H9 (cell line): ENCODE measurements around the gene KY. TPM values are rescaled to one million over a fixed set of nuclear protein-coding genes. Genes with fewer than 3 reads are reported as not detected.

Experiments used
- DNase-seq: peaks from one replicate; pipeline ENCODE4 v3.0.0-alpha.2; 2017
- H2AFZ ChIP-seq: one replicate; pipeline ENCODE4 v1.6.1; 2013; ENCODE audit warnings: mild to moderate bottlenecking, low read length, control low read depth, moderate library complexity
- H2AK5ac ChIP-seq: 2 replicates; pipeline ENCODE4 v1.6.1; 2013; ENCODE audit warnings: low read length, control low read depth, mixed read lengths; ENCODE audit not compliant: insufficient read length
- H2BK120ac ChIP-seq: one replicate; pipeline ENCODE4 v1.6.1; 2013; ENCODE audit warnings: low read depth, mild to moderate bottlenecking, low read length, control low read depth, inconsistent platforms; ENCODE audit not compliant: poor library complexity, severe bottlenecking
- H2BK12ac ChIP-seq: 2 replicates; pipeline ENCODE4 v1.6.1; 2013; ENCODE audit warnings: low read length, control low read depth, mixed read lengths, low read depth; ENCODE audit not compliant: insufficient read length
- H2BK15ac ChIP-seq: 2 replicates; pipeline ENCODE4 v1.6.1; 2013; ENCODE audit warnings: low read depth, low read length, control low read depth
- H2BK20ac ChIP-seq: one replicate; pipeline ENCODE4 v1.6.1; 2013; ENCODE audit warnings: low read depth, mild to moderate bottlenecking, low read length, control low read depth, inconsistent platforms; ENCODE audit not compliant: poor library complexity, severe bottlenecking
- H2BK5ac ChIP-seq: 2 replicates; pipeline ENCODE4 v1.6.1; 2013; ENCODE audit warnings: low read length, control low read depth, mixed read lengths; ENCODE audit not compliant: insufficient read length
- H3K14ac ChIP-seq: 2 replicates; pipeline ENCODE4 v1.6.1; 2013; ENCODE audit warnings: low read length, control low read depth; ENCODE audit not compliant: insufficient read depth
- H3K18ac ChIP-seq: 2 replicates; pipeline ENCODE4 v1.6.1; 2013; ENCODE audit warnings: low read depth, mild to moderate bottlenecking, mixed read lengths, low read length, control low read depth; ENCODE audit not compliant: insufficient read length
- H3K23ac ChIP-seq: 2 replicates; pipeline ENCODE4 v1.6.1; 2013; ENCODE audit warnings: low read length, control low read depth, mixed read lengths, low read depth; ENCODE audit not compliant: insufficient read length
- H3K23me2 ChIP-seq: 2 replicates; pipeline ENCODE4 v1.6.1; 2013; ENCODE audit warnings: low read depth, mild to moderate bottlenecking, mixed read lengths, low read length, control low read depth; ENCODE audit not compliant: insufficient read length, poor library complexity, severe bottlenecking
- H3K27ac ChIP-seq: 2 replicates; pipeline ENCODE4 v1.5.1; 2013; ENCODE audit warnings: low read length, control low read depth, mixed read lengths, low read depth; ENCODE audit not compliant: insufficient read length
- H3K27me3 ChIP-seq: 2 replicates; pipeline ENCODE4 v1.6.1; 2013; ENCODE audit warnings: low read length, control low read depth, inconsistent platforms; ENCODE audit not compliant: insufficient read depth
- H3K4ac ChIP-seq: 2 replicates; pipeline ENCODE4 v1.6.1; 2013; ENCODE audit warnings: low read depth, mild to moderate bottlenecking, control low read depth, inconsistent platforms, low read length, moderate library complexity
- H3K4me1 ChIP-seq: 2 replicates; pipeline ENCODE4 v1.6.1; 2013; ENCODE audit warnings: low read length, control low read depth, inconsistent platforms; ENCODE audit not compliant: insufficient read depth
- H3K4me2 ChIP-seq: 2 replicates; pipeline ENCODE4 v1.6.1; 2013; ENCODE audit warnings: low read length, control low read depth, mixed read lengths; ENCODE audit not compliant: insufficient read length, insufficient read depth
- H3K56ac ChIP-seq: 2 replicates; pipeline ENCODE4 v1.6.1; 2013; ENCODE audit warnings: low read depth, mild to moderate bottlenecking, mixed read lengths, low read length, control low read depth; ENCODE audit not compliant: insufficient read length
- H3K79me1 ChIP-seq: 2 replicates; pipeline ENCODE4 v1.6.1; 2013; ENCODE audit warnings: low read depth, mild to moderate bottlenecking, moderate library complexity, low read length, control low read depth, inconsistent platforms; ENCODE audit not compliant: insufficient read depth, poor library complexity, severe bottlenecking
- H3K79me2 ChIP-seq: 2 replicates; pipeline ENCODE4 v1.6.1; 2013; ENCODE audit warnings: low read length, control low read depth, inconsistent platforms; ENCODE audit not compliant: insufficient read depth
- H3K9ac ChIP-seq: 2 replicates; pipeline ENCODE4 v1.6.1; 2013; ENCODE audit warnings: low read length, control low read depth, mixed read lengths; ENCODE audit not compliant: insufficient read length; ENCODE audit errors: extremely low read depth
- H3K9me3 ChIP-seq: one replicate; pipeline ENCODE4 v1.6.1; 2013; ENCODE audit warnings: low read depth, low read length, inconsistent platforms; ENCODE audit not compliant: control insufficient read depth
- H3T11ph ChIP-seq: one replicate; pipeline ENCODE4 v1.6.1; 2013; ENCODE audit warnings: mild to moderate bottlenecking, low read length, control low read depth, inconsistent platforms
- H4K20me1 ChIP-seq: one replicate; pipeline ENCODE4 v1.6.1; 2013; ENCODE audit not compliant: control insufficient read depth, insufficient read length, insufficient read depth
- H4K5ac ChIP-seq: 2 replicates; pipeline ENCODE4 v1.6.1; 2013; ENCODE audit warnings: low read depth, mild to moderate bottlenecking, mixed read lengths, low read length, control low read depth; ENCODE audit not compliant: insufficient read length
- H4K8ac ChIP-seq: replicated peaks from 2 replicates; pipeline ENCODE4 v1.6.1; 2013; ENCODE audit warnings: low read length, control low read depth, mixed read lengths, low read depth; ENCODE audit not compliant: insufficient read length
- H4K91ac ChIP-seq: 2 replicates; pipeline ENCODE4 v1.6.1; 2013; ENCODE audit warnings: low read depth, mild to moderate bottlenecking, moderate library complexity, mixed read lengths, low read length, control low read depth; ENCODE audit not compliant: insufficient read length
- H3K27ac Mint-ChIP-seq, 3 experiments: 2 replicates in 2 of 3; 3 replicates in 1 of 3; pipeline ENCODE4 v1.8.0; 2020 to 2021; ENCODE audit warnings: mixed read lengths in 3 of 3, mild to moderate bottlenecking in 1 of 3, moderate library complexity in 1 of 3
- H3K27me3 Mint-ChIP-seq: 2 replicates; pipeline ENCODE4 v1.8.0; 2021; ENCODE audit warnings: low read depth, mild to moderate bottlenecking, moderate library complexity, mixed read lengths
- H3K36me3 Mint-ChIP-seq, 3 experiments: 2 replicates in 2 of 3; 3 replicates in 1 of 3; pipeline ENCODE4 v1.8.0; 2020 to 2021; ENCODE audit warnings: low read depth in 3 of 3, mixed read lengths in 3 of 3; ENCODE audit not compliant: insufficient read depth in 1 of 3
- H3K4me1 Mint-ChIP-seq, 2 experiments: 2 replicates each; pipeline ENCODE4 v1.8.0; 2020; ENCODE audit warnings: mixed read lengths in 2 of 2
- H3K4me3 Mint-ChIP-seq, 2 experiments: 2 replicates in 1 of 2; 3 replicates in 1 of 2; pipeline ENCODE4 v1.8.0; 2020 to 2021; ENCODE audit warnings: mild to moderate bottlenecking in 2 of 2, mixed read lengths in 2 of 2, moderate library complexity in 1 of 2
- H3K9me3 Mint-ChIP-seq, 2 experiments: 2 replicates in 1 of 2; 3 replicates in 1 of 2; pipeline ENCODE4 v1.8.0; 2020; ENCODE audit warnings: mild to moderate bottlenecking in 2 of 2, mixed read lengths in 2 of 2, moderate library complexity in 1 of 2
- CTCF ChIP-seq: fragments of 200-600 bp; sonication (generic); conservative IDR thresholded peaks from 3 replicates; pipeline ENCODE4 v1.8.0; 2021; ENCODE audit warnings: antibody characterized with exemption, mild to moderate bottlenecking
- WGBS: extraction: QIAGEN DNeasy Blood & Tissue Kit; methylation state at CpG from one replicate; pipeline ENCODE4 v1.1.7; 2013; ENCODE audit warnings: missing lambda C conversion rate, low lambda C conversion rate, mixed read lengths; ENCODE audit not compliant: insufficient read length; ENCODE audit errors: extremely low coverage; 5-methylcytosine and 5-hydroxymethylcytosine counted together
- total RNA-seq: library from RNA; stranded (reverse); gene quantifications from 2 replicates; pipeline ENCODE4 v1.2.1, GENCODE V29; 2021

Gene KY
- total RNA-seq, 1 experiment from 2014 or later, result not detected

- Histone ChIP-seq H2BK12ac (no peak overlapping the region), H3K79me2 (no peaks in the 10 kb centered on the region), H3K4me2 (no peak overlapping the region), H4K91ac (no peak overlapping the region), H3K14ac (no peak overlapping the region), H3K9me3 (no peaks in the 10 kb centered on the region), H3K4ac (no peak overlapping the region), H3K9ac (no peak overlapping the region), H3K56ac (no peak overlapping the region), H4K5ac (no peak overlapping the region), H3K27ac (no peak overlapping the region), H3K23me2 (no peaks in the 10 kb centered on the region), H2AFZ (no peak overlapping the region), H3K79me1 (no peaks in the 10 kb centered on the region), H3K18ac (no peak overlapping the region), H3K4me1 (no peaks in the 10 kb centered on the region), H3K27me3 (peaks cover 56% of the 10 kb centered on the region), H2BK120ac (no peak overlapping the region), H4K8ac (no peak overlapping the region), H2BK20ac (no peak overlapping the region), H3T11ph (no peak overlapping the region), H4K20me1 (no peaks in the 10 kb centered on the region), H2BK15ac (no peak overlapping the region), H2AK5ac (no peak overlapping the region), H3K23ac (no peak overlapping the region), H2BK5ac (no peak overlapping the region)
- H3K27me3 Mint-ChIP-seq, result peaks cover 94% of the 10 kb centered on the region
- no peaks in the 10 kb centered on the region for H3K36me3 Mint-ChIP-seq
- H3K4me3 Mint-ChIP-seq, result no peak overlapping the region
- peaks cover 8 to 13% of the 10 kb centered on the region in 2 experiments for H3K4me1 Mint-ChIP-seq
- no peaks in the 10 kb centered on the region; a peak in 1 of 5 replicates for H3K9me3 Mint-ChIP-seq
- DNase-seq, result no peak
- TF ChIP-seq CTCF, result no peak
- WGBS, result no CpG with 5 or more reads among the region's 1 CpG
- H3K27ac Mint-ChIP-seq, result no peak overlapping the region; a peak in 1 of 7 replicates
Measured at GRCh38 chr3:134654031-134654430, 3.2 kb upstream of the KY start.
